Caco-2 (cell line): ENCODE results near the gene MPND. TPM values are rescaled to one million over a fixed set of nuclear protein-coding genes. Genes with fewer than 3 reads are reported as not detected.

Experiments
- BruUV-seq: library from RNA; stranded (reverse); fragments of 400-500 nt; replicated peaks from 2 replicates; lab custom pipeline; 2021; lab: Mats Ljungman, UMichigan
- CTCF ChIA-PET: fragments of 300-600 bp; sonication (Branson Sonifier 250); formaldehyde crosslinking; loops from one replicate; lab custom pipeline; 2022; ENCODE audit warnings: antibody characterized with exemption; lab: Charles Lee
- POLR2A ChIA-PET: fragments of 300-600 bp; sonication (Branson Sonifier 250); formaldehyde crosslinking; loops from one replicate; lab custom pipeline; 2022; ENCODE audit warnings: antibody characterized with exemption; lab: Charles Lee
- DNase-seq, 2 experiments: peaks; one replicate each; pipeline versions ENCODE4 v3.0.0 to v3.0.0-alpha.2; 2020 to 2022
- H3K27me3 ChIP-seq: replicated peaks from 2 replicates; pipeline ENCODE4 v1.6.0; 2011; ENCODE audit warnings: low read length; ENCODE audit not compliant: control insufficient read depth, insufficient read depth
- H3K36me3 ChIP-seq: 2 replicates; pipeline ENCODE4 v1.5.1; 2011; ENCODE audit warnings: low read length; ENCODE audit not compliant: control insufficient read depth, insufficient read depth
- H3K4me1 ChIP-seq: fragments of 250-450 bp; sonication (Bioruptor Pico); 2 replicates; pipeline ENCODE4 v1.5.1; 2020; ENCODE audit warnings: mild to moderate bottlenecking
- H3K4me3 ChIP-seq: 2 replicates; pipeline ENCODE4 v1.5.1; 2011; ENCODE audit warnings: low read depth, mild to moderate bottlenecking, control low read depth, low read length
- H3K9me3 ChIP-seq: fragments of 250-450 bp; sonication (Bioruptor Pico); 2 replicates; pipeline ENCODE4 v1.5.1; 2020; ENCODE audit warnings: mild to moderate bottlenecking, moderate library complexity
- H3K27ac Mint-ChIP-seq: one replicate; pipeline ENCODE4 v1.8.0; 2022; ENCODE audit warnings: mixed read lengths; ENCODE audit not compliant: unreplicated experiment
- H3K27me3 Mint-ChIP-seq: one replicate; pipeline ENCODE4 v1.8.0; 2022; ENCODE audit warnings: mixed read lengths; ENCODE audit not compliant: insufficient read depth, unreplicated experiment
- H3K36me3 Mint-ChIP-seq: one replicate; pipeline ENCODE4 v1.8.0; 2022; ENCODE audit warnings: mild to moderate bottlenecking, mixed read lengths; ENCODE audit not compliant: insufficient read depth, unreplicated experiment
- H3K4me1 Mint-ChIP-seq: one replicate; pipeline ENCODE4 v1.8.0; 2022; ENCODE audit warnings: low read depth, mixed read lengths; ENCODE audit not compliant: unreplicated experiment
- H3K4me3 Mint-ChIP-seq: one replicate; pipeline ENCODE4 v1.8.0; 2022; ENCODE audit warnings: mild to moderate bottlenecking, moderate library complexity, mixed read lengths; ENCODE audit not compliant: unreplicated experiment
- H3K9me3 Mint-ChIP-seq: one replicate; pipeline ENCODE4 v1.8.0; 2022; ENCODE audit warnings: mixed read lengths; ENCODE audit not compliant: unreplicated experiment
- CTCF ChIP-seq, 2 experiments: fragments of 200-600 bp in 1 of 2; IDR thresholded peaks; 1 replicate in 1 of 2; 2 replicates in 1 of 2; pipeline versions ENCODE4 v1.5.1 to v1.8.0; 2011 to 2022; ENCODE audit warnings: antibody characterized with exemption in 1 of 2, control low read depth in 1 of 2, inconsistent platforms in 1 of 2, low read depth in 1 of 2, low read length in 1 of 2, mild to moderate bottlenecking in 1 of 2, moderate library complexity in 1 of 2; ENCODE audit not compliant: insufficient read depth in 1 of 2, severe bottlenecking in 1 of 2, unreplicated experiment in 1 of 2
- intact Hi-C: fragments of 100-400 bp; cut with micrococcal nuclease; formaldehyde crosslinking; loops from one replicate; pipeline ENCODE4 v1.10.0; 2022; ENCODE audit not compliant: unreplicated experiment
- total RNA-seq: library from RNA; stranded (reverse); gene quantifications from 2 replicates; pipeline ENCODE4 v1.2.3, GENCODE V29; 2022

The MPND gene
- total RNA-seq, 1 experiment from 2014 or later, result 35.7 TPM

GRCh38 chr19:4350726-4351125, 7.4 kb downstream of the MPND start:
- ChIA-PET CTCF (no interaction called here), POLR2A (no interaction called here)
- H3K9me3 Mint-ChIP-seq, result no peaks in the 10 kb centered on the region
- H3K4me3 Mint-ChIP-seq, result no peak overlapping the region
- Histone ChIP-seq H3K36me3 (no peaks in the 10 kb centered on the region; the same call in 1 of the 2 replicates), H3K27me3 (no peaks in the 10 kb centered on the region), H3K4me3 (no peak overlapping the region), H3K4me1 (no peaks in the 10 kb centered on the region), H3K9me3 (no peaks in the 10 kb centered on the region)
- H3K27me3 Mint-ChIP-seq, result no peaks in the 10 kb centered on the region
- intact Hi-C loops, result no loop called here
- H3K36me3 Mint-ChIP-seq, result peaks cover 44% of the 10 kb centered on the region
- no TSS peak for BruUV-seq
- DNase-seq, result no peak
- H3K4me1 Mint-ChIP-seq, result no peaks in the 10 kb centered on the region
- no peak overlapping the region for H3K27ac Mint-ChIP-seq
- TF ChIP-seq CTCF (IDR thresholded peaks at IDR 0.05; ENCODE audit: insufficient read depth in 1 of 2, low read depth in 1 of 2, low read length in 1 of 2, severe bottlenecking in 1 of 2, unreplicated experiment in 1 of 2), result no peak

GRCh38 chr19:4352701-4353121, 9.3 kb downstream of the MPND start:
- BruUV-seq, result no TSS peak
- DNase-seq, result peak in 1 of 2 experiments; percentile 64
- H3K27ac Mint-ChIP-seq, result no peak overlapping the region
- H3K4me3 ChIP-seq, result no peak overlapping the region
- H3K9me3 Mint-ChIP-seq, result no peaks in the 10 kb centered on the region
- peaks cover 44% of the 10 kb centered on the region for H3K36me3 Mint-ChIP-seq
- H3K27me3 Mint-ChIP-seq, result no peaks in the 10 kb centered on the region
- no peaks in the 10 kb centered on the region for H3K27me3 ChIP-seq
- TF ChIP-seq CTCF (IDR thresholded peaks at IDR 0.05; ENCODE audit: insufficient read depth in 1 of 2, low read depth in 1 of 2, low read length in 1 of 2, severe bottlenecking in 1 of 2, unreplicated experiment in 1 of 2), result peak; percentile 83 to 84
- H3K4me1 Mint-ChIP-seq, result no peaks in the 10 kb centered on the region
- no peak overlapping the region for H3K4me3 Mint-ChIP-seq
- H3K4me1 ChIP-seq, result no peaks in the 10 kb centered on the region
- no peaks in the 10 kb centered on the region for H3K9me3 ChIP-seq
- POLR2A ChIA-PET, result interaction anchor here (0.8 to 1.0 kb wide), 2 partner anchors 9 to 10 kb away, joined by 5 to 15 read pairs; partner anchors contain the start of gene MPND
- intact Hi-C loops, result loop anchor here (1.0 kb wide), 1 partner anchor 85 kb away; no protein-coding TSS in a partner anchor
- CTCF ChIA-PET, result interaction anchor here (0.6 to 2.1 kb wide), 9 partner anchors 9 to 512 kb away, joined by 3 to 34 read pairs (median 6); partner anchors contain the start of genes CHAF1A and MPND
- H3K36me3 ChIP-seq, result no peaks in the 10 kb centered on the region; the same call in 1 of the 2 replicates

- BruUV-seq, result no TSS peak
- Histone ChIP-seq H3K4me1 (no peaks in the 10 kb centered on the region), H3K9me3 (no peaks in the 10 kb centered on the region), H3K27me3 (no peaks in the 10 kb centered on the region), H3K4me3 (no peak overlapping the region), H3K36me3 (no peaks in the 10 kb centered on the region; the same call in 1 of the 2 replicates)
- CTCF ChIA-PET, result interaction anchor here (0.6 to 0.9 kb wide), 2 partner anchors 87 to 88 kb away, joined by 3 read pairs; no protein-coding TSS in a partner anchor
- intact Hi-C loops, result no loop called here
- POLR2A ChIA-PET, result no interaction called here
- DNase-seq, result no peak
- Mint-ChIP-seq H3K4me1 (no peaks in the 10 kb centered on the region), H3K27ac (no peak overlapping the region), H3K36me3 (peaks cover 51% of the 10 kb centered on the region), H3K4me3 (no peak overlapping the region), H3K9me3 (no peaks in the 10 kb centered on the region), H3K27me3 (no peaks in the 10 kb centered on the region)
- TF ChIP-seq CTCF (IDR thresholded peaks at IDR 0.05; ENCODE audit: insufficient read depth in 1 of 2, low read depth in 1 of 2, low read length in 1 of 2, severe bottlenecking in 1 of 2, unreplicated experiment in 1 of 2), result no peak
Observed at GRCh38 chr19:4354282-4354681, 10.9 kb downstream of the MPND start.
